ENCODE results near the gene JMJD6. TPM values are rescaled to one million over a fixed set of nuclear protein-coding genes. Genes with fewer than 3 reads are reported as not detected.
"Not testable (repeated sequence)": the region's sequence is repeated elsewhere in the genome, so short reads cannot be mapped to it uniquely, and the experiment has no call there.

JMJD6 gene
- total RNA-seq, 1 donor from 2014 or later: 29.6 TPM

- DNase-seq (no peak), ATAC-seq (no peak)
- Histone ChIP-seq H3K27ac (no peak overlapping the region), H3K9me3 (no peaks in the 10 kb centered on the region), H3K4me1 (peaks cover 43% of the 10 kb centered on the region), H3K4me3 (no peak overlapping the region), H3K36me3 (peaks cover 67% of the 10 kb centered on the region), H3K27me3 (ENCODE audit: low read depth) (no peaks in the 10 kb centered on the region)
- TF ChIP-seq CTCF (IDR thresholded peaks at IDR 0.05): no peak
- intact Hi-C loops (cut with DNase I): no loop called here
These were observed 2.6 kb downstream of the JMJD6 start for GRCh38 chr17:76723812-76724211.

GRCh38 chr17:76722977-76723376 lies 3.4 kb downstream of the JMJD6 start:
- Histone ChIP-seq H3K36me3 (peaks cover 75% of the 10 kb centered on the region), H3K4me1 (peaks cover 35% of the 10 kb centered on the region)
- H3K9me3 ChIP-seq; H3K4me3 ChIP-seq; ATAC-seq; DNase-seq; intact Hi-C loops (cut with DNase I); H3K27me3 ChIP-seq (ENCODE audit: low read depth); H3K27ac ChIP-seq: not testable (repeated sequence)

GRCh38 chr17:76722279-76722678 lies 4.1 kb downstream of the JMJD6 start:
- H3K4me3 ChIP-seq: no peak overlapping the region
- peaks cover 82% of the 10 kb centered on the region for H3K36me3 ChIP-seq
- intact Hi-C loops (cut with DNase I): no loop called here
- H3K9me3 ChIP-seq: no peaks in the 10 kb centered on the region
- H3K27me3 ChIP-seq (ENCODE audit: low read depth): no peaks in the 10 kb centered on the region
- no peak for ATAC-seq
- H3K4me1 ChIP-seq: peaks cover 30% of the 10 kb centered on the region
- no peak for DNase-seq
- no peak overlapping the region for H3K27ac ChIP-seq
- no peak for TF ChIP-seq CTCF (IDR thresholded peaks at IDR 0.05)

- ATAC-seq (no peak), DNase-seq (no peak)
- intact Hi-C loops (cut with DNase I): no loop called here
- no peak overlapping the region for H3K4me3 ChIP-seq
- TF ChIP-seq CTCF (IDR thresholded peaks at IDR 0.05): no peak
- H3K4me1 ChIP-seq: peaks cover 39% of the 10 kb centered on the region
- peaks cover 90% of the 10 kb centered on the region for H3K36me3 ChIP-seq
- no peaks in the 10 kb centered on the region for H3K9me3 ChIP-seq
- no peak overlapping the region for H3K27ac ChIP-seq
- H3K27me3 ChIP-seq (ENCODE audit: low read depth): no peaks in the 10 kb centered on the region
These were observed 4.9 kb downstream of the JMJD6 start for GRCh38 chr17:76721463-76721862.

GRCh38 chr17:76720941-76721340 lies 5.5 kb downstream of the JMJD6 start:
- Histone ChIP-seq H3K4me1 (peaks cover 44% of the 10 kb centered on the region), H3K27me3 (ENCODE audit: low read depth) (no peaks in the 10 kb centered on the region), H3K4me3 (no peak overlapping the region), H3K9me3 (no peaks in the 10 kb centered on the region), H3K36me3 (peaks cover 95% of the 10 kb centered on the region), H3K27ac (no peak overlapping the region)
- no peak for TF ChIP-seq CTCF (IDR thresholded peaks at IDR 0.05)
- ATAC-seq: no peak
- intact Hi-C loops (cut with DNase I): no loop called here
- DNase-seq: no peak

- no peak for TF ChIP-seq CTCF (IDR thresholded peaks at IDR 0.05)
- H3K4me1 ChIP-seq: peaks cover 46% of the 10 kb centered on the region
- no peak overlapping the region for H3K27ac ChIP-seq
- H3K27me3 ChIP-seq (ENCODE audit: low read depth): no peaks in the 10 kb centered on the region
- H3K36me3 ChIP-seq: peaks cover 100% of the 10 kb centered on the region
- ATAC-seq (no peak), DNase-seq (no peak)
- H3K4me3 ChIP-seq: no peak overlapping the region
- intact Hi-C loops (cut with DNase I): no loop called here
- no peaks in the 10 kb centered on the region for H3K9me3 ChIP-seq
These were observed 6.2 kb downstream of the JMJD6 start for GRCh38 chr17:76720211-76720610.
